HepG2 (cell line): Measurements from ENCODE around the gene SENP7. TPM values are rescaled to one million over a fixed set of nuclear protein-coding genes. Genes with fewer than 3 reads are reported as not detected.

Source experiments
- ATAC-seq: fragments of 200-7000 bp; cut with Tn5 transposase; 3 replicates; pipeline ENCODE4 v1.9.1; 2020; ENCODE audit warnings: mild to moderate bottlenecking, moderate library complexity
- BruUV-seq: library from RNA; stranded (reverse); fragments of 400-500 nt; replicated peaks from 2 replicates; lab custom pipeline; 2021; lab: Mats Ljungman, UMichigan
- CTCF ChIA-PET: fragments of 300-600 bp; formaldehyde crosslinking; extraction: SDS; loops from one replicate; lab custom pipeline; 2021; ENCODE audit warnings: low total read pairs, inconsistent platforms, low intra/inter-chr PET ratio; lab: Yijun Ruan, JAX
- POLR2A ChIA-PET: fragments of 350-600 bp; sonication (Branson Sonifier 250); formaldehyde crosslinking; loops from one replicate; lab custom pipeline; 2020; ENCODE audit warnings: antibody characterized with exemption, inconsistent platforms; lab: Yijun Ruan, JAX
- DNase-seq: peaks from one replicate; pipeline ENCODE4 v3.0.0-alpha.2; 2015; ENCODE audit warnings: low spot score
- FAIRE-seq: peaks from 3 replicates; lab custom pipeline; 2011; peaks lifted over from hg19 to GRCh38; lab: Jason Lieb, UNC
- H2AFZ ChIP-seq: one replicate; pipeline ENCODE4 v1.6.1; 2011; ENCODE audit warnings: low read length, inconsistent platforms
- H3K27ac ChIP-seq: fragments of 300-600 bp; 3 replicates; pipeline ENCODE4 v1.8.0; 2011; ENCODE audit warnings: mixed run types, mild to moderate bottlenecking, mixed read lengths, low read length, inconsistent platforms; ENCODE audit not compliant: insufficient read depth; ENCODE audit errors: extremely low read length
- H3K27me3 ChIP-seq, 2 experiments: fragments of 200-600 bp in 1 of 2; 2 replicates in 1 of 2; 3 replicates in 1 of 2; pipeline versions ENCODE4 v1.6.0 to v1.8.0; 2011; ENCODE audit warnings: low read length in 2 of 2, mild to moderate bottlenecking in 2 of 2, moderate library complexity in 2 of 2, inconsistent platforms in 1 of 2; ENCODE audit not compliant: insufficient read depth in 2 of 2, control insufficient read depth in 1 of 2
- H3K36me3 ChIP-seq, 2 experiments: fragments of 200-600 bp in 1 of 2; replicated peaks in 1 of 2; 2 replicates in 1 of 2; 3 replicates in 1 of 2; pipeline versions ENCODE4 v1.5.1 to v1.8.0; 2011; ENCODE audit warnings: low read length in 2 of 2, inconsistent platforms in 1 of 2; ENCODE audit not compliant: insufficient read depth in 2 of 2, control insufficient read depth in 1 of 2
- H3K4me1 ChIP-seq: 2 replicates; pipeline ENCODE4 v1.5.1; 2012; ENCODE audit warnings: low read length, inconsistent platforms; ENCODE audit not compliant: insufficient read depth
- H3K4me2 ChIP-seq: 2 replicates; pipeline ENCODE4 v1.6.0; 2011; ENCODE audit warnings: low read depth, low read length, inconsistent platforms
- H3K4me3 ChIP-seq, 3 experiments: fragments of 200-600 bp in 1 of 3; sonication (generic), shearing (Covaris generic) in 1 of 3; replicated peaks in 1 of 3; 2 replicates each; pipeline ENCODE4 v1.5.1; 2011 to 2016; ENCODE audit warnings: low read length in 3 of 3, inconsistent platforms in 2 of 3, low read depth in 2 of 3, mild to moderate bottlenecking in 2 of 3, control low read depth in 1 of 3, mixed read lengths in 1 of 3; ENCODE audit not compliant: insufficient read depth in 1 of 3
- H3K79me2 ChIP-seq: one replicate; pipeline ENCODE4 v1.6.1; 2011; ENCODE audit warnings: low read length, inconsistent platforms; ENCODE audit not compliant: insufficient read depth
- H3K9ac ChIP-seq: 2 replicates; pipeline ENCODE4 v1.6.0; 2011; ENCODE audit warnings: mild to moderate bottlenecking, low read depth, low read length, inconsistent platforms; ENCODE audit not compliant: insufficient read depth
- H3K9me3 ChIP-seq: 2 replicates; pipeline ENCODE4 v1.5.1; 2012; ENCODE audit warnings: mild to moderate bottlenecking, low read length
- H4K20me1 ChIP-seq: 2 replicates; pipeline ENCODE4 v1.6.0; 2011; ENCODE audit warnings: inconsistent platforms, mild to moderate bottlenecking, low read length, moderate library complexity; ENCODE audit not compliant: insufficient read depth
- CAMTA2 ChIP-seq: sonication (generic); formaldehyde crosslinking; IDR thresholded peaks from 2 replicates; pipeline ENCODE4 v1.4.0; 2020; ENCODE audit warnings: mild to moderate bottlenecking, missing genetic modification reagents, borderline replicate concordance
- HDAC1 ChIP-seq: sonication (generic); formaldehyde crosslinking; IDR thresholded peaks from 2 replicates; pipeline ENCODE4 v1.5.1; 2020; ENCODE audit warnings: mild to moderate bottlenecking, missing genetic modification reagents
- MEIS1 ChIP-seq: sonication (generic); formaldehyde crosslinking; IDR thresholded peaks from 2 replicates; pipeline ENCODE4 v1.9.0; 2021; ENCODE audit warnings: mild to moderate bottlenecking, missing genetic modification reagents, moderate library complexity, borderline replicate concordance
- NFKB2 ChIP-seq: sonication (generic); formaldehyde crosslinking; IDR thresholded peaks from 2 replicates; pipeline ENCODE4 v1.4.0; 2020; ENCODE audit warnings: missing genetic modification reagents, borderline replicate concordance
- ONECUT2 ChIP-seq: sonication (generic); formaldehyde crosslinking; IDR thresholded peaks from 2 replicates; pipeline ENCODE4 v1.4.0; 2020; ENCODE audit warnings: missing genetic modification reagents
- RNF2 ChIP-seq: fragments of 450-650 bp; conservative IDR thresholded peaks from 2 replicates; pipeline ENCODE4 v1.6.1; 2016; ENCODE audit warnings: low read depth
- SOX13 ChIP-seq, 3 experiments: fragments of 450-650 bp in 1 of 3; sonication (generic) in 1 of 3; formaldehyde crosslinking in 1 of 3; IDR thresholded peaks in 2 of 3; conservative IDR thresholded peaks in 1 of 3; 2 replicates each; pipeline versions ENCODE4 v1.5.0 to v1.6.1; 2016 to 2020; ENCODE audit warnings: antibody characterized with exemption in 1 of 3, mild to moderate bottlenecking in 1 of 3, missing compliant biosample characterization in 1 of 3, missing genetic modification reagents in 1 of 3, moderate library complexity in 1 of 3
- SP5 ChIP-seq: IDR thresholded peaks from 2 replicates; pipeline ENCODE4 v1.6.1; 2016; ENCODE audit warnings: low read depth, borderline replicate concordance
- SRSF1 ChIP-seq: fragments of 200-400 bp; formaldehyde crosslinking; optimal IDR thresholded peaks from 2 replicates; pipeline ENCODE3; 2017; ENCODE audit warnings: mild to moderate bottlenecking, low read depth, low read length, moderate library complexity
- TAF15 ChIP-seq: fragments of 200-400 bp; formaldehyde crosslinking; IDR thresholded peaks from one replicate; pipeline ENCODE4 v1.6.1; 2018; ENCODE audit warnings: mild to moderate bottlenecking, low read depth, low read length; ENCODE audit not compliant: poor library complexity, severe bottlenecking
- ZBTB44 ChIP-seq: sonication (generic); formaldehyde crosslinking; IDR thresholded peaks from 2 replicates; pipeline ENCODE4 v1.4.0; 2020; ENCODE audit warnings: missing genetic modification reagents
- ZNF18 ChIP-seq: sonication (generic); formaldehyde crosslinking; IDR thresholded peaks from 2 replicates; pipeline ENCODE4 v1.8.0; 2022; ENCODE audit warnings: mild to moderate bottlenecking, missing genetic modification reagents; ENCODE audit not compliant: insufficient replicate concordance
- ZNF274 ChIP-seq: sonication (generic); formaldehyde crosslinking; IDR thresholded peaks from 2 replicates; pipeline ENCODE4 v1.5.1; 2020; ENCODE audit warnings: mild to moderate bottlenecking, missing genetic modification reagents
- ZNF883 ChIP-seq: sonication (generic); formaldehyde crosslinking; IDR thresholded peaks from 2 replicates; pipeline ENCODE4 v1.5.1; 2020; ENCODE audit warnings: mild to moderate bottlenecking, missing genetic modification reagents; ENCODE audit errors: not compliant biosample characterization
- ZSCAN21 ChIP-seq: sonication (generic); formaldehyde crosslinking; IDR thresholded peaks from 2 replicates; pipeline ENCODE4 v1.8.0; 2022; ENCODE audit warnings: mild to moderate bottlenecking, missing genetic modification reagents, moderate library complexity, borderline replicate concordance
- ZSCAN30 ChIP-seq: sonication (generic); formaldehyde crosslinking; IDR thresholded peaks from 2 replicates; pipeline ENCODE4 v1.5.0; 2020; ENCODE audit warnings: mild to moderate bottlenecking, missing genetic modification reagents
- ZXDC ChIP-seq: sonication (generic); formaldehyde crosslinking; IDR thresholded peaks from 2 replicates; pipeline ENCODE4 v1.5.0; 2020; ENCODE audit warnings: mild to moderate bottlenecking, missing genetic modification reagents
- WGBS: methylation state at CpG from one replicate; pipeline ENCODE4 v1.1.6; 2017; ENCODE audit warnings: low lambda C conversion rate; 5-methylcytosine and 5-hydroxymethylcytosine counted together
- in situ Hi-C: cut with HindIII; loops from 2 replicates; pipeline ENCODE4 v1.10.0; 2017; ENCODE audit warnings: low pct_unique_long_range_greater_than_20kb; ENCODE audit not compliant: extremely low pct_ligation_motif_present
- intact Hi-C: fragments of 100-400 bp; cut with micrococcal nuclease; formaldehyde crosslinking; loops from one replicate; pipeline ENCODE4 v1.10.0; 2022; ENCODE audit not compliant: unreplicated experiment
- polyA plus RNA-seq, 8 experiments: library from polyadenylated mRNA; depleted of rRNA in 3 of 8; stranded (reverse) in 7 of 8; unstranded in 1 of 8; fragments of >200 nt; fragmentation: Illumina TruSeq in 4 of 8; extraction: Trizol in 4 of 8; gene quantifications; 2 replicates each; pipeline versions ENCODE4 v1.2.1 to v1.2.3, GENCODE V29; 2011 to 2016; ENCODE audit warnings: low read depth in 4 of 8, missing spikeins in 1 of 8, mixed read lengths in 1 of 8; ENCODE audit not compliant: insufficient read depth in 1 of 8
- total RNA-seq, 5 experiments: library from RNA; depleted of rRNA; stranded (reverse); fragments of >200 nt; fragmentation: Illumina TruSeq; extraction: Trizol; gene quantifications; 2 replicates each; pipeline ENCODE4 v1.2.3, GENCODE V29; 2016; ENCODE audit warnings: low read depth in 1 of 5

SENP7 gene
- total and polyA plus RNA-seq, 2 of the 13 experiments (the other 11 are each of a cell fraction or from before 2014, with no cell fraction given) = 9.1 to 10.3 TPM

GRCh38 chr3:101521211-101521701, 8.2 kb upstream of the SENP7 start:
- WGBS = 85% methylated on average over 4 of the region's 4 CpGs
- Histone ChIP-seq H4K20me1 (no peaks in the 10 kb centered on the region), H3K27ac (no peak overlapping the region), H2AFZ (no peak overlapping the region), H3K4me3 (no peak overlapping the region), H3K27me3 (no peaks in the 10 kb centered on the region), H3K9ac (no peak overlapping the region), H3K4me1 (peaks cover 38% of the 10 kb centered on the region), H3K36me3 (no peaks in the 10 kb centered on the region), H3K4me2 (no peak overlapping the region), H3K79me2 (no peaks in the 10 kb centered on the region), H3K9me3 (no peaks in the 10 kb centered on the region)
- no peak for ATAC-seq
- TF ChIP-seq TAF15 (no peak), SOX13 (IDR thresholded peaks at IDR 0.05) (no peak), SOX13 (CRISPR knock-in tag; conservative IDR thresholded peaks at IDR 0.05 in 1 of 2, IDR thresholded peaks at IDR 0.05 in 1 of 2) (no peak), SP5 (no peak), HDAC1 (no peak), ZNF883 (CRISPR knock-in tag) (no peak), ZBTB44 (no peak), ZSCAN30 (CRISPR knock-in tag) (no peak), CAMTA2 (CRISPR knock-in tag) (no peak), NFKB2 (CRISPR knock-in tag) (no peak), ZSCAN21 (CRISPR knock-in tag) (no peak), ONECUT2 (CRISPR knock-in tag) (no peak), ZNF18 (CRISPR knock-in tag) (no peak), SRSF1 (no peak), MEIS1 (CRISPR knock-in tag) (no peak), ZXDC (CRISPR knock-in tag) (no peak), ZNF274 (no peak), RNF2 (no peak)
- FAIRE-seq = no peak
- ChIA-PET POLR2A (interaction anchor here (1.2 to 3.6 kb wide), 2 partner anchors 28 to 53 kb away, joined by 4 to 25 read pairs; partner anchors contain the start of gene PCNP), CTCF (no interaction called here)
- BruUV-seq = no TSS peak
- no peak for DNase-seq
- in situ Hi-C loops = no loop called here
- intact Hi-C loops = no loop called here
